A673 (cell line): ENCODE results near the gene HNF4A. TPM values are rescaled to one million over a fixed set of nuclear protein-coding genes. Genes with fewer than 3 reads are reported as not detected.

Source experiments
- BruUV-seq: library from RNA; stranded (reverse); fragments of 400-500 nt; replicated peaks from 2 replicates; lab custom pipeline; 2021; lab: Mats Ljungman, UMichigan
- CTCF ChIA-PET: fragments of 300-600 bp; sonication (Branson Sonifier 250); formaldehyde crosslinking; loops from one replicate; lab custom pipeline; 2022; ENCODE audit warnings: antibody characterized with exemption; lab: Charles Lee
- POLR2A ChIA-PET: fragments of 300-600 bp; sonication (Branson Sonifier 250); formaldehyde crosslinking; loops from one replicate; lab custom pipeline; 2022; ENCODE audit warnings: antibody characterized with exemption; ENCODE audit not compliant: low non-redundant PET; lab: Charles Lee
- DNase-seq: peaks from one replicate; pipeline ENCODE4 v3.0.0-alpha.2; 2015; ENCODE audit warnings: low spot score
- H3K27ac ChIP-seq: fragments of 200-600 bp; sonication (generic); 2 replicates; pipeline ENCODE4 v1.5.1; 2016; ENCODE audit warnings: mixed run types, low read depth, mild to moderate bottlenecking, mixed read lengths, antibody characterized with exemption, low read length; ENCODE audit not compliant: poor library complexity, severe bottlenecking
- H3K27me3 ChIP-seq: fragments of 200-600 bp; sonication (generic); replicated peaks from 2 replicates; pipeline ENCODE4 v1.6.1; 2017; ENCODE audit warnings: mixed run types, low read depth, mild to moderate bottlenecking, mixed read lengths, antibody characterized with exemption, low read length; ENCODE audit not compliant: insufficient read depth, poor library complexity
- H3K36me3 ChIP-seq: fragments of 200-600 bp; sonication (generic); 2 replicates; pipeline ENCODE4 v1.6.1; 2016; ENCODE audit warnings: mixed run types, mild to moderate bottlenecking, mixed read lengths, antibody characterized with exemption, low read length; ENCODE audit not compliant: insufficient read depth, poor library complexity, severe bottlenecking
- H3K4me1 ChIP-seq: fragments of 200-600 bp; sonication (generic); 2 replicates; pipeline ENCODE4 v1.6.1; 2017; ENCODE audit warnings: mixed run types, mild to moderate bottlenecking, mixed read lengths, antibody characterized with exemption, low read length; ENCODE audit not compliant: insufficient read depth, poor library complexity, severe bottlenecking
- H3K4me3 ChIP-seq: fragments of 200-600 bp; sonication (generic); 2 replicates; pipeline ENCODE4 v1.5.1; 2016; ENCODE audit warnings: low read depth, mixed run types, mild to moderate bottlenecking, mixed read lengths, low read length; ENCODE audit not compliant: poor library complexity, severe bottlenecking
- H3K9me3 ChIP-seq: fragments of 200-600 bp; sonication (generic); 2 replicates; pipeline ENCODE4 v1.6.1; 2016; ENCODE audit warnings: mixed run types, low read depth, mild to moderate bottlenecking, mixed read lengths, antibody characterized with exemption, low read length; ENCODE audit not compliant: poor library complexity, severe bottlenecking
- CTCF ChIP-seq: fragments of 300-800, 200-600 bp; sonication (generic); conservative IDR thresholded peaks from 2 replicates; pipeline ENCODE4 v1.5.1; 2017; ENCODE audit warnings: low read depth, mild to moderate bottlenecking, antibody characterized with exemption, low read length, moderate library complexity, mixed read lengths
- EZH2 ChIP-seq: fragments of 200-600 bp; sonication (generic); IDR thresholded peaks from 2 replicates; pipeline ENCODE4 v1.6.1; 2017; ENCODE audit warnings: borderline replicate concordance, low read depth, mild to moderate bottlenecking, mixed read lengths, antibody characterized with exemption, low read length; ENCODE audit not compliant: poor library complexity, severe bottlenecking
- intact Hi-C: fragments of 100-400 bp; cut with micrococcal nuclease; formaldehyde crosslinking; loops from one replicate; pipeline ENCODE4 v1.10.0; 2022; ENCODE audit not compliant: unreplicated experiment
- total RNA-seq: library from RNA; stranded (reverse); gene quantifications from 2 replicates; pipeline ENCODE4 v1.2.3, GENCODE V29; 2021

The HNF4A gene
- total RNA-seq, 1 experiment from 2014 or later = not detected

- no peak for TF ChIP-seq EZH2
- no peak for TF ChIP-seq CTCF
- Histone ChIP-seq H3K27me3 (peaks cover 14% of the 10 kb centered on the region), H3K9me3 (no peaks in the 10 kb centered on the region), H3K4me1 (no peaks in the 10 kb centered on the region), H3K27ac (no peak overlapping the region), H3K36me3 (no peaks in the 10 kb centered on the region), H3K4me3 (no peak overlapping the region)
- POLR2A ChIA-PET = no interaction called here
- CTCF ChIA-PET = interaction anchor here (0.6 kb wide), 2 partner anchors 13 to 86 kb away, joined by 3 to 4 read pairs; partner anchors contain the start of gene FITM2
- intact Hi-C loops = no loop called here
- no TSS peak for BruUV-seq
- no peak for DNase-seq
Measured at GRCh38 chr20:44396369-44397130, 41.1 kb downstream of the HNF4A start.

- Histone ChIP-seq H3K9me3 (no peaks in the 10 kb centered on the region), H3K36me3 (no peaks in the 10 kb centered on the region), H3K4me3 (no peak overlapping the region), H3K27me3 (peaks cover 14% of the 10 kb centered on the region), H3K4me1 (no peaks in the 10 kb centered on the region), H3K27ac (no peak overlapping the region)
- ChIA-PET CTCF (no interaction called here), POLR2A (no interaction called here)
- DNase-seq = no peak
- BruUV-seq = no TSS peak
- TF ChIP-seq CTCF (no peak), EZH2 (no peak)
- intact Hi-C loops = no loop called here
Measured at GRCh38 chr20:44398335-44398734, 42.8 kb downstream of the HNF4A start.

- H3K4me3 ChIP-seq = no peak overlapping the region
- DNase-seq = no peak
- ChIA-PET CTCF (no interaction called here), POLR2A (no interaction called here)
- H3K4me1 ChIP-seq = no peaks in the 10 kb centered on the region
- H3K27ac ChIP-seq = no peak overlapping the region
- BruUV-seq = no TSS peak
- intact Hi-C loops = no loop called here
- H3K9me3 ChIP-seq = no peaks in the 10 kb centered on the region
- TF ChIP-seq CTCF (no peak), EZH2 (no peak)
- peaks cover 14% of the 10 kb centered on the region for H3K27me3 ChIP-seq
- no peaks in the 10 kb centered on the region for H3K36me3 ChIP-seq
Measured at GRCh38 chr20:44399446-44399845, 43.9 kb downstream of the HNF4A start.
